ENCODE data around the gene RALGPS1. TPM values are rescaled to one million over a fixed set of nuclear protein-coding genes. Genes with fewer than 3 reads are reported as not detected.

The RALGPS1 gene
- total RNA-seq, 1 experiment from 2014 or later: 18.6 TPM

GRCh38 chr9:127223266-127223665, 308.7 kb downstream of the RALGPS1 start:
- no CpG with 5 or more reads among the region's 4 CpGs for WGBS (ENCODE audit: extremely low coverage, insufficient read length, low lambda C conversion rate)
- Histone ChIP-seq H4K5ac (ENCODE audit: insufficient read length, low read depth, low read length) (no peak overlapping the region), H3K56ac (ENCODE audit: insufficient read length, low read depth, low read length) (no peak overlapping the region), H3K4ac (ENCODE audit: low read depth, low read length) (no peak overlapping the region), H3K18ac (ENCODE audit: insufficient read length, low read depth, low read length) (no peak overlapping the region), H2BK120ac (ENCODE audit: low read depth, low read length, poor library complexity, severe bottlenecking) (no peak overlapping the region), H3K27me3 (ENCODE audit: insufficient read depth, low read length) (no peaks in the 10 kb centered on the region; the same call in 1 of the 2 replicates), H2AK5ac (ENCODE audit: insufficient read length, low read length) (no peak overlapping the region), H2BK5ac (ENCODE audit: insufficient read length, low read length) (no peak overlapping the region), H2AFZ (ENCODE audit: low read length) (no peak overlapping the region), H3K14ac (ENCODE audit: insufficient read depth, low read length) (no peak overlapping the region), H3T11ph (ENCODE audit: low read length) (no peak overlapping the region), H4K8ac (replicated peaks; ENCODE audit: insufficient read length, low read depth, low read length) (no peak overlapping the region), H2BK12ac (ENCODE audit: insufficient read length, low read depth, low read length) (no peak overlapping the region), H2BK20ac (ENCODE audit: low read depth, low read length, poor library complexity, severe bottlenecking) (no peak overlapping the region), H2BK15ac (ENCODE audit: low read depth, low read length) (no peak overlapping the region), H3K79me1 (ENCODE audit: insufficient read depth, low read depth, low read length, poor library complexity, severe bottlenecking) (no peaks in the 10 kb centered on the region), H3K23ac (ENCODE audit: insufficient read length, low read depth, low read length) (no peak overlapping the region), H4K91ac (ENCODE audit: insufficient read length, low read depth, low read length) (no peak overlapping the region), H3K23me2 (ENCODE audit: insufficient read length, low read depth, low read length, poor library complexity, severe bottlenecking) (peaks cover 11% of the 10 kb centered on the region), H3K4me2 (ENCODE audit: insufficient read depth, insufficient read length, low read length) (peak overlapping the region; percentile 84), H3K27ac (ENCODE audit: insufficient read length, low read depth, low read length) (no peak overlapping the region), H3K4me1 (ENCODE audit: insufficient read depth, low read length) (no peaks in the 10 kb centered on the region), H3K79me2 (ENCODE audit: insufficient read depth, low read length) (no peaks in the 10 kb centered on the region), H3K9ac (ENCODE audit: extremely low read depth, insufficient read length, low read length) (no peak overlapping the region), H3K9me3 (ENCODE audit: control insufficient read depth, low read depth, low read length) (no peaks in the 10 kb centered on the region), H4K20me1 (ENCODE audit: control insufficient read depth, insufficient read depth, insufficient read length) (no peaks in the 10 kb centered on the region)
- Mint-ChIP-seq H3K27ac (no peak overlapping the region), H3K27me3 (ENCODE audit: low read depth) (peaks cover 42% of the 10 kb centered on the region), H3K9me3 (no peaks in the 10 kb centered on the region; a peak in 1 of 5 replicates), H3K36me3 (ENCODE audit: insufficient read depth in 1 of 3, low read depth in 3 of 3) (peaks cover 0 to 2% (median 0%) of the 10 kb centered on the region in 3 experiments; a peak in 2 of 7 replicates), H3K4me3 (peak overlapping the region in 1 of 2 experiments; percentile 90; a peak in 2 of 5 replicates), H3K4me1 (peaks cover 14% of the 10 kb centered on the region in 2 experiments)
- no peak for DNase-seq
- TF ChIP-seq, protein P1, sequence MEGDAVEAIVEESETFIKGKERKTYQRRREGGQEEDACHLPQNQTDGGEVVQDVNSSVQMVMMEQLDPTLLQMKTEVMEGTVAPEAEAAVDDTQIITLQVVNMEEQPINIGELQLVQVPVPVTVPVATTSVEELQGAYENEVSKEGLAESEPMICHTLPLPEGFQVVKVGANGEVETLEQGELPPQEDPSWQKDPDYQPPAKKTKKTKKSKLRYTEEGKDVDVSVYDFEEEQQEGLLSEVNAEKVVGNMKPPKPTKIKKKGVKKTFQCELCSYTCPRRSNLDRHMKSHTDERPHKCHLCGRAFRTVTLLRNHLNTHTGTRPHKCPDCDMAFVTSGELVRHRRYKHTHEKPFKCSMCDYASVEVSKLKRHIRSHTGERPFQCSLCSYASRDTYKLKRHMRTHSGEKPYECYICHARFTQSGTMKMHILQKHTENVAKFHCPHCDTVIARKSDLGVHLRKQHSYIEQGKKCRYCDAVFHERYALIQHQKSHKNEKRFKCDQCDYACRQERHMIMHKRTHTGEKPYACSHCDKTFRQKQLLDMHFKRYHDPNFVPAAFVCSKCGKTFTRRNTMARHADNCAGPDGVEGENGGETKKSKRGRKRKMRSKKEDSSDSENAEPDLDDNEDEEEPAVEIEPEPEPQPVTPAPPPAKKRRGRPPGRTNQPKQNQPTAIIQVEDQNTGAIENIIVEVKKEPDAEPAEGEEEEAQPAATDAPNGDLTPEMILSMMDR (conservative IDR thresholded peaks at IDR 0.05): no peak

Data from H9 (cell line).